Left lung (tissue), 10 donors: ENCODE results near the gene USO1. TPM values are rescaled to one million over a fixed set of nuclear protein-coding genes. Genes with fewer than 3 reads are reported as not detected.
"Not testable (repeated sequence)": the region's sequence is repeated elsewhere in the genome, so short reads cannot be mapped to it uniquely, and the experiment has no call there.

Experiments used
- ATAC-seq: fragments of 200-7000 bp; cut with Tn5 transposase; one replicate; pipeline ENCODE4 v1.9.1; 2020; ENCODE audit warnings: moderate library complexity
- DNase-seq, 4 donors: peaks; one replicate each; pipeline ENCODE4 v3.0.0-alpha.2; 2013 to 2020
- H3K27ac ChIP-seq, 2 donors: fragments of 200-600 bp; sonication (generic) in 1 of 2; one replicate each; pipeline versions ENCODE4 v1.5.0 to v1.8.0; 2020 to 2021
- H3K27me3 ChIP-seq, 2 donors: fragments of 200-600 bp; sonication (generic) in 1 of 2; one replicate each; pipeline versions ENCODE4 v1.5.0 to v1.8.0; 2020 to 2021
- H3K36me3 ChIP-seq, 2 donors: fragments of 200-600 bp; sonication (generic) in 1 of 2; one replicate each; pipeline versions ENCODE4 v1.5.0 to v1.8.0; 2020 to 2021
- H3K4me1 ChIP-seq, 2 donors: fragments of 200-600 bp; one replicate each; pipeline ENCODE4 v1.8.0; 2021
- H3K4me3 ChIP-seq, 2 donors: fragments of 200-600 bp; sonication (generic) in 1 of 2; one replicate each; pipeline versions ENCODE4 v1.5.0 to v1.8.0; 2020 to 2021; ENCODE audit warnings: mild to moderate bottlenecking in 1 of 2
- H3K9me3 ChIP-seq, 2 donors: fragments of 200-600 bp; sonication (generic) in 1 of 2; one replicate each; pipeline versions ENCODE4 v1.5.0 to v1.8.0; 2020 to 2021
- intact Hi-C, 2 donors: fragments of 100-400 bp; cut with DNase I; formaldehyde crosslinking; loops; one replicate each; pipeline versions ENCODE4 v1.11.2 to v1.14.2; 2022
- polyA plus RNA-seq, 6 donors: library from polyadenylated mRNA; unstranded; fragments of 120-200 nt; gene quantifications; one replicate each; pipeline ENCODE4 v1.2.1, GENCODE V29; 2013; ENCODE audit not compliant: insufficient read length in 6 of 6
- total RNA-seq, 2 donors: library from RNA; stranded (reverse); fragmentation: NEBNext Ultra II Directional; extraction: Animal tissue kit (Norgen Biotek cat#: 25700); gene quantifications; one replicate each; pipeline ENCODE4 v1.2.1, GENCODE V29; 2021
- TF ChIP-seq, protein P1 (sequence below), 2 donors: fragments of 200-600 bp; sonication (generic) in 1 of 2; IDR thresholded peaks; one replicate each; pipeline versions ENCODE4 v1.5.0 to v1.8.0; 2021; ENCODE audit warnings: antibody characterized with exemption in 2 of 2
- donor health status: DM: no; HTN: yes; CAD: no.
- donor health status: DM: no; HTN: no; CAD: no.

Gene USO1
- total and polyA plus RNA-seq, 8 donors = 64.2 to 86.1 (median 74.5) TPM

DNA sequence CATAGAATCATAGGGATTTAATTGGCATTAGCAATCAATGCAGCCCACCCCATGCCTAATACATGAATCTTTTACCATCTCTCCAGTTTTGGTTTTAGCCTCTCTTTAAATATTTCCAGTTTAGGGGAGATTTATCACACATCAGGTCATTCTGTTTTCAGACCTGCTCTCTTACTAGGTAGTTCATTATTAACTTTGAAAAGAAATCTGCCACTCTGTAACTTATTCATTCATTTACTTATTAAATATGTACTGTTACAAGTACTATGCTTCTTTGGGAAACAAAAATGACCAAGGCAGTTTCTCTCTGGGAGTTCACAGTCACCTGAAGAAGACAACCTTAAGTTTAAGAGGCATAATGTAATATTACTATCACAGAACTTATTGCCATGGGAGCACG is 62.1 kb downstream of the USO1 start:
- intact Hi-C loops = no loop called here
- Histone ChIP-seq H3K4me3 (no peak overlapping the region), H3K27ac (no peak overlapping the region), H3K9me3 (no peaks in the 10 kb centered on the region), H3K4me1 (no peaks in the 10 kb centered on the region), H3K36me3 (peaks cover 0 to 85% of the 10 kb centered on the region in 2 donors), H3K27me3 (no peaks in the 10 kb centered on the region)
- ATAC-seq (no peak), DNase-seq (no peak)
- TF ChIP-seq, protein P1, sequence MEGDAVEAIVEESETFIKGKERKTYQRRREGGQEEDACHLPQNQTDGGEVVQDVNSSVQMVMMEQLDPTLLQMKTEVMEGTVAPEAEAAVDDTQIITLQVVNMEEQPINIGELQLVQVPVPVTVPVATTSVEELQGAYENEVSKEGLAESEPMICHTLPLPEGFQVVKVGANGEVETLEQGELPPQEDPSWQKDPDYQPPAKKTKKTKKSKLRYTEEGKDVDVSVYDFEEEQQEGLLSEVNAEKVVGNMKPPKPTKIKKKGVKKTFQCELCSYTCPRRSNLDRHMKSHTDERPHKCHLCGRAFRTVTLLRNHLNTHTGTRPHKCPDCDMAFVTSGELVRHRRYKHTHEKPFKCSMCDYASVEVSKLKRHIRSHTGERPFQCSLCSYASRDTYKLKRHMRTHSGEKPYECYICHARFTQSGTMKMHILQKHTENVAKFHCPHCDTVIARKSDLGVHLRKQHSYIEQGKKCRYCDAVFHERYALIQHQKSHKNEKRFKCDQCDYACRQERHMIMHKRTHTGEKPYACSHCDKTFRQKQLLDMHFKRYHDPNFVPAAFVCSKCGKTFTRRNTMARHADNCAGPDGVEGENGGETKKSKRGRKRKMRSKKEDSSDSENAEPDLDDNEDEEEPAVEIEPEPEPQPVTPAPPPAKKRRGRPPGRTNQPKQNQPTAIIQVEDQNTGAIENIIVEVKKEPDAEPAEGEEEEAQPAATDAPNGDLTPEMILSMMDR (IDR thresholded peaks at IDR 0.05) = no peak

DNA sequence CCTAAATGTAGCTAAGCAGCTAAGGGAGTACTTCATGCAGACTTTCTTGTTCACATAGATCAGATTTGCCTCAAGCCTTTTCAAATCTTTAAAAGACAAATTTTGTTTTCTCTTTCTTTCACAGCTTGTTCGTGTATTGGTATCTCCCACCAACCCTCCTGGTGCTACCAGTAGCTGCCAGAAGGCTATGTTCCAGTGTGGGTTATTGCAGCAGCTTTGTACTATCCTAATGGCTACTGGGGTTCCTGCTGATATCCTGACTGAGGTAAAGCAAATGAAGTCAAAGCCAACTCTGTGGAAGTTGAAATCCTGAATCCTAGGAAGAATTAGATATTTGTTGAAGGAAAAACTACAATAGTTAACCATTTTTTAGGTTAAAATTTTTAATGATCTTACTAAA is 62.6 kb downstream of the USO1 start:
- no peak for ATAC-seq
- Histone ChIP-seq H3K36me3 (peaks cover 0 to 86% of the 10 kb centered on the region in 2 donors), H3K4me3 (no peak overlapping the region), H3K4me1 (no peaks in the 10 kb centered on the region), H3K27ac (no peak overlapping the region), H3K27me3 (no peaks in the 10 kb centered on the region), H3K9me3 (no peaks in the 10 kb centered on the region)
- intact Hi-C loops = no loop called here
- no peak for DNase-seq
- TF ChIP-seq, protein P1 (IDR thresholded peaks at IDR 0.05) = no peak

DNA sequence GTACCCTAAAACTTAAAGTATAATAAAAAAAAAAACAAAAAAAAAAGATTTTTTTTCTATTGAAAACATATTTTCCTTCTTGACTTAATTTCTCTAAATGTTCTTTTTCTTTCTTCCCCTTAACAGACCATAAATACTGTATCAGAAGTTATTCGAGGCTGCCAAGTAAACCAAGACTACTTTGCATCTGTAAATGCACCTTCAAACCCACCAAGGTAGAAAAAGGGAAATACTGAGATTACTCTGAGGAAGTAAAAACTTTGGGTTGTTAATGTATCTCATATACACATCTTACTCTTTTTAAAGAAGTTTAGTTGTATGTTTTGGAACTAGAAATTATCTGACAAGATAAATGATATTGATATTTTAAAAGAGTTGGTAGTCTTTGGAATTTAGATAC is 65.6 kb downstream of the USO1 start:
- intact Hi-C loops = no loop called here
- Histone ChIP-seq H3K27ac (no peak overlapping the region), H3K36me3 (peaks cover 0 to 80% of the 10 kb centered on the region in 2 donors), H3K4me1 (no peaks in the 10 kb centered on the region), H3K4me3 (no peak overlapping the region), H3K9me3 (no peaks in the 10 kb centered on the region), H3K27me3 (no peaks in the 10 kb centered on the region)
- TF ChIP-seq, protein P1 (IDR thresholded peaks at IDR 0.05) = no peak
- ATAC-seq (no peak), DNase-seq (no peak)

DNA sequence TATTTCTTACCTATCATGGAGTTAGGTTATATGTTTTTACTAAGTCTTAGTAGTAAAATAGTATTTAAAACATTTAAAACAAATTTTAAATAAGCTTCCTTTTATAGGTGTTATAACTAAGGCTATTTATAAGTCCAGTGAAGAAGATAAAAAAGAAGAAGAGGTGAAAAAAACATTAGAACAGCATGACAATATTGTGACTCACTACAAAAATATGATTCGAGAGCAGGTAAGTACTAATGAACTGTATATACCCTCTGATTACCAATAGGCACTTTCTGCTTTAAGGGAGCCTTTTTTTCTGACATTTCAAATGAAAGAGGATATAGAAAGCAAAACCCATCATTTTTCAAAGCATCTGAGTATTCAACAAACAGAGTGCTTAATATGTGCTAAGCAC is 76.6 kb downstream of the USO1 start:
- no peak overlapping the region for H3K27ac ChIP-seq
- no peak overlapping the region for H3K4me3 ChIP-seq
- intact Hi-C loops = no loop called here
- H3K4me1 ChIP-seq = no peaks in the 10 kb centered on the region
- TF ChIP-seq, protein P1 (IDR thresholded peaks at IDR 0.05) = no peak
- H3K36me3 ChIP-seq = peaks cover 7 to 69% of the 10 kb centered on the region in 2 donors
- DNase-seq = no peak
- H3K27me3 ChIP-seq = no peaks in the 10 kb centered on the region
- ATAC-seq = no peak
- no peaks in the 10 kb centered on the region for H3K9me3 ChIP-seq

DNA sequence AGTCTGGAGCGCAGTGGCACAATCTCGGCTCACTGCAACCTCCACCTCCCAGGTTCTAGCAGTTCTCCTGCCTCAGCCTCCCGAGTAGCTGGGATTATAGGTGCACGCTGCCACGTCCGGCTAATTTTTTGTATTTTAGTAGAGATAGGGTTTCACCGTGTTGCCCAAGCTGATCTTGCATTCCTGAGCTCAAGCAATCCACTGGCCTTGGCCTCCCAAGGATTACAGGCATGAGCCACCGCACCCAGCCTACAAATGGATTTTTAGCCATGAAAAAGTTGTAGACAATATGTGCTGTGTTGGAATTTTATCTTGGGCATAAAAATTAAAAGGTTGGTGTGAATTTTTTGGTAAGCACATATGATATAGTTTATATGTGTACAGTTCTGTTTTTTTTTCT is 81.7 kb downstream of the USO1 start:
- ATAC-seq, intact Hi-C loops: not testable (repeated sequence)

DNA sequence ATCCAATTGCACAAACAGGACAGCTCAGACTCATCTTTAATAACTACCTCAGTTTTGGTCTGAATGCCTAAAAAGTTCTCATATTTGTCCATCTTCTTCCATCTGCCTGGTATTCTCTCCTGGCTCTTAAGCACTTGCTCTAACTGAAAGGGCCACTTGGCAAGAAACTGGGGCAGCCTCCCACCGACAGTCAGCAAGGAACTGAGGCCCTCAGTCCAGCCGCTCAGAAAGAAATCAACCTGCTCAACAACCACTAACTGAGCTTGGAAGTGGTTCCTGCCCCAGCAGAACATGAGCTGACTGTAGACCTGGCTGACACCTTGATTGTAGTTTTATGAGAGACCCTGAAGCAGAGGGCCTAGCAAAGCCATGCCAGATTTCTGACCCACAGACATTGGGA is 93.5 kb downstream of the USO1 start:
- Histone ChIP-seq H3K36me3 (peaks cover 0 to 40% of the 10 kb centered on the region in 2 donors), H3K4me1 (no peaks in the 10 kb centered on the region), H3K27ac (no peak overlapping the region), H3K27me3 (no peaks in the 10 kb centered on the region), H3K9me3 (no peaks in the 10 kb centered on the region), H3K4me3 (no peak overlapping the region)
- DNase-seq (no peak), ATAC-seq (no peak)
- intact Hi-C loops = no loop called here
- TF ChIP-seq, protein P1 (IDR thresholded peaks at IDR 0.05) = no peak

More for the DNA sequence above, 81.7 kb downstream of the USO1 start:
- H3K9me3 ChIP-seq, H3K4me1 ChIP-seq, H3K4me3 ChIP-seq, DNase-seq, H3K27ac ChIP-seq, H3K27me3 ChIP-seq: not testable (repeated sequence)
- H3K36me3 ChIP-seq = peaks cover 7 to 90% of the 10 kb centered on the region in 2 donors
